ENCODE measurements around the gene ZFYVE16. TPM values are rescaled to one million over a fixed set of nuclear protein-coding genes. Genes with fewer than 3 reads are reported as not detected.
"Not testable (repeated sequence)": the region's sequence is repeated elsewhere in the genome, so short reads cannot be mapped to it uniquely, and the experiment has no call there.

The ZFYVE16 gene
- 21.6 and 33.5 TPM in 2 replicates for total RNA-seq

DNA sequence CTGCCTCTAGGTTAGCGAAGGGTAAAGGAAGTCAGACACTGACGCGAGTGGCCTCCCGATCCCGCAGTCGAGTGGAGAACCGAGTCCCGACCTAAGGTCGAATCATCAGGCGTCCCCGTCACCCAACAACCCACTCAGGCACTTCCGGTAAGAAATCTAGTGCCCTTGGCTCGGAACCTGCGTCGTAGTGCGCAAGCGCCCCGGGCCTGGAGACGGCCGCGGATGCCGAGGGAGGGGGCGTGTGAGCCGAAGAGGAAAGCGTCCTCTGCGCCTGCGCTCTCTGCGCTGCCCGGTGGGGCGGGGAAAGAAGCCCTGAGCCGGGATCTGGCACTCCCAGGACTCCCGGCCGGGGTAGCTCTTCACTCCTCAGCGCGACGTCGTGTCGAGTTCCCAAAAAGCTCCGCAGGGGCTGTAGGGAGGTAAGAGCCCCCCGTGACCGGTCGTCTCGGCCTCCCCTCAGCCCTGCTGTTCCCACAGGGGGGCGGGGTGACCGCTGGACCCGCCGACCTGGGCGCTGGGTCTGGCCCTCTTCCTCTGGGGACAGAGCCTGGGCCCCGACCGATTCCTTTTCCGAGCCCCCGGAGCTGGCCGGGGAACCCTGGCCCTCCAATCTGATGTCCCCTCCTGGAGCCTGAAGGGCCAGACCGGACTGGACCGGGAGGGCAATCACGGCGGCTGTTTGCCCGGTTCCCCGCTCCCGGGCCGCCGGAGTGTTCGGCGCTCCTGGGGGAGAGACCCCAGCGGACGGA is at the start of gene ZFYVE16:
Gene ZFYVE16 (plus strand): TSS at position 330 of the 749 bp plus-strand sequence. CDS start 26,084 bp downstream, outside the sequence.
- DNase-seq (ENCODE audit: low read depth in 2 of 2): peak; percentile 98

DNA sequence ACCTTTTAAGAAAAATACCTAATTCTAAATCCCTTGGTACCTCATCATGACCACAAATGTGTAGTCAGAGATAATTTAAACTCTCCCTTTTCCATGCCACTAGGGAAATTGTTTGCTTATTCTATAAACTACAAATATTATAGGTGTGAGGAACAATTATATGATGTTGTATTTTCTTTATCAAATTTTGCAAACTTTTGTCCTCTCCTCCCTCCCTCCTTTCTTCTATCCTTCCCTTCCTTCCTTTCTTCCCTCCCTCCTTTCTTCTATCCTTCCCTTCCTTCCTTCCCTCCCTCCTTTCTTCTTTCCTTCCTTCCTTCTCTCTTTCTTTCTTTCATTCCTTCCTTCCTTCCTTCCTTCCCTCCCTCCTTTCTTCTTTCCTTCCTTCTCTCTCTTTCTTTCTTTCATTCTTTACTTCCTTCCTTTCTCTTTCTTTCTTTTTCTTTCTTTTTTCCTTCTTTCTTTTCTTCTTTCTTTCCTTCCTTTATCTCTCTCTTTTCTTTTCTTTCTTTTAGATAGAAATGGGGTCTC is 46.9 kb upstream of the ZFYVE16 start:
- no peak for DNase-seq (ENCODE audit: low read depth in 2 of 2)

- DNase-seq (ENCODE audit: low read depth in 2 of 2): no peak
Observed at GRCh38 chr5:80364892-80365291, 43.0 kb upstream of the ZFYVE16 start.

DNA sequence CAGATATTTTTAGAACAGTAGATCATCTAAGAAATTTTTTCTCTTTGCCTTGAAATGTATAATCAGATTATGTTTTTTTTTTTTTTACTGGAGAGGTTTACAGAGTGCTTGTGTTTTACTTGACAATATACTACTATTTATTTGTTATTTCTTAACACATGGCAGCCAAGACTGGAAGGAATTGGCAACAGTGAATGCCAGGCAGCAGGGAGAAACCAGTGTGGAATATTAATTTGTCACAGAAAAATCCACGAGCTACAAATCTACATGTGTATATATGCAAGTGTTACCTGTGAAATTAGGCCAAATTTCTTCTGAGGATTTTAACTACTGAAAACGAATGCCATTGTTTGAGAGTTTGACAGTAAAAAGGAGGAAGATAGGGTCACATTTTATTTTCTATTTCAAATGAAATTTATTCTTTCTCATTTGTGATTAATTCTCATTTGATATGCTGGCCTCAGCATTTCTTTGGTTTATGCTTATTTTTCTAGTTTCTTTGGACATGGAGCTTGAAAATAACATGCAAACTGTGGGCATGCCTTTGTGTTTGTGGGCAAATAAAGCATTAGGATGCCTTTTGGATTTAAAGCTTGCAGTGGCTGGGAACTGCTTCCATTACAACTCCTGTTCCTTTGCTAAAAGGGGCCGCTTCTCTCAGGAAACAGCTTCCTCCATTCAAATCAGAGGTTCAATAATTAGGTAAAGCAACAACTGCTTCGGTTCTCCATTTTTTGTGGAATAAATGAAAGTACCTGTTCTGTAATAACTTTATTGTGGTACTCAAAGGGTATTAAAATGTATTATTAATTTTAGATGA is 39.0 kb upstream of the ZFYVE16 start:
- DNase-seq (ENCODE audit: low read depth in 2 of 2): no peak

DNA sequence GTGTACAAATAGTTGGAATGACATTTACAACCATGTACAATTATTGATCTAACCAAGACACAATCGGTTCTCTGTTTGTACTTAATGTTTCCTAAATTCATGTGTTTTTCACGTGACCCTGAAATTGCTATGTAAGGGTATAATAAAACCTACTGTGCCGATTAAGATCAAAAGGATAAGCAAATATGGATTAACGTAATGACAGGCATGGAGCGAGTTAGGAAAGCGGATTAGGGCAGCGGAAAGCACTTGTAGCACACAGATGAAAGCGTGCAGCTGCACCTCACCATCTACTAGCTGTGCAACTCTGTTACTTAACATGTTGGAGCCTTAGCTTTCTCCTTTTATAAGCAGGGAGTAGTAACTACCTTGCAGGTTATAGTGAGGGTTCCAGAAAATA is 38.3 kb upstream of the ZFYVE16 start:
- DNase-seq (ENCODE audit: low read depth in 2 of 2): no peak

- DNase-seq (ENCODE audit: low read depth in 2 of 2): no peak
Observed at GRCh38 chr5:80370390-80370789, 37.5 kb upstream of the ZFYVE16 start.

- DNase-seq (ENCODE audit: low read depth in 2 of 2): no peak
Observed at GRCh38 chr5:80372780-80373179, 35.1 kb upstream of the ZFYVE16 start.

DNA sequence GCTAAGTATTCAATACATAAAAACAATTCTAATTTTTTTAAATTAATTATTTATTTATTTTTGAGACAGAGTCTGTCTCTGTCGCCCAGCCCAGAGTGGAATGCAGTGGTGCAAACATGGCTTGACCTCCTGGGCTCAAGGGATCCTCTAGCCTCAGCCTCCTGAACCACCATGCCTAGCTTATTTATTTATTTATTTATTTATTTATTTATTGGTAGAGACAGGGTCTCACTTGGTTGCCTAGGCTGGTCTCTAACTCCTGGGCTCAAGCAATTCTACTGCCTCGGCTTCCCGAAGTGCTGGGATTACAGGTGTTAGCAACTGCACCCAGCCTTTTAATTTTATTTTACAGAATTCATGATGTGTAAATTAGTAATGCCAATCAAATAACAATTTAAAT is 33.7 kb upstream of the ZFYVE16 start:
- DNase-seq (ENCODE audit: low read depth in 2 of 2): no peak

DNA sequence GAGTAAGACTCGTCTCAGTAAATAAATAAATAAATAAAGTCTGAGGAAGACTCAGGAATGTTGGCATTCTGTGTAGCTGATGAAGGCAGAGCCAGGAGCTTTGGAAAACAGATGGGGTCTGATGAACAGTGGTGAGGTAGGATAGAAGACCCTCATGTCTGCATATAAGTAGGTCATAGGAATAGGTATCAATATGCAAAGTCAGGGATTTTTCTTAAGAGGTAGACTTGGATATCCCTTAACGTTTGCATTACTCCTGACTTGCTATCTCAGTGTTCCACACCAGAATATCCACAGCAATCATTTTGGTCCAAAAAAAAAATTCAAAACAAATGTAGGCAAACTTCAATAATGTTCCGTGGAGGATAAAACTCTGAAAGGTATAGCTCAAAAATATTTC is 31.3 kb upstream of the ZFYVE16 start:
- no peak for DNase-seq (ENCODE audit: low read depth in 2 of 2)

DNA sequence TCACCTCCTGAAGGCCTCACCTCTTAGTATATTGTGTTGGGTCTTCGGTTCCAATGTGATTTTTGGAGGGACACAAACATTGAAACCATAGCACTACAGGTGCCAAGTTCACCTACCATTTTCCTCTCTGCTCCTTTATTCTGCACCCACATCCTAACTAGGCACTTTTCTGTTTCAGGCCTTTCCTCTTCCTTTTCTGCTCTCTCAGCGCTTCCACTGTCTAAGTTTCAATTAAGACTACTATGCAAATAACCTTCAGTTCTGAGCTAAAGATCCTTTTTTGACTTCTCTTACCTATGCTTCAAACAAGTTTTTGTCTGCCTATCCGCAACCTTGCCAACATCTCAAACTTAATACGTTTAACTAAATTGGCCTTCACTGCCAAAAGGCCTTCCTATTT is 25.4 kb upstream of the ZFYVE16 start:
- no peak for DNase-seq (ENCODE audit: low read depth in 2 of 2)

GRCh38 chr5:80387063-80387768 is 20.6 kb upstream of the ZFYVE16 start:
- DNase-seq (ENCODE audit: low read depth in 2 of 2): no peak

GRCh38 chr5:80389580-80389979 is 18.3 kb upstream of the ZFYVE16 start:
- no peak for DNase-seq (ENCODE audit: low read depth in 2 of 2)

DNA sequence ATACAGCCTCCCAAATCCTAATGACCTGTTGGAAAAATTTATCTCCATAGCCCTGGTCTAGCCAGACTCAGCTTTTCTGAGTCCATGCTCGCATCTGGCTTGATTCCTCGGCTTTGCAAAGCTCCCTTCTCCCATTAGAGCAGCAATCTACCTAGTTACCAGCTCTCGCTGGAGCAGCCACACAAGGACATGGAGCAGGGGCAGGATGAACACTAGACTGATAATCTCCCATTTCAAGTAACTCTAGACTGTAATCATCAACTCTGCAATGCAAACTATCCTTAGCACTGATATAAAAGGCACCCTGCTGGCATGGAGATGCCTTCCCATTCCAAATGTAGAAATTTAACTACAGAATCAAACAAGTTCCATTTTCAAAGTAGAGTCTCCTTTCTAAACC is 17.5 kb upstream of the ZFYVE16 start:
- not testable (repeated sequence) for DNase-seq (ENCODE audit: low read depth in 2 of 2)

GRCh38 chr5:80391267-80391666 is 16.6 kb upstream of the ZFYVE16 start:
- not testable (repeated sequence) for DNase-seq (ENCODE audit: low read depth in 2 of 2)

DNA sequence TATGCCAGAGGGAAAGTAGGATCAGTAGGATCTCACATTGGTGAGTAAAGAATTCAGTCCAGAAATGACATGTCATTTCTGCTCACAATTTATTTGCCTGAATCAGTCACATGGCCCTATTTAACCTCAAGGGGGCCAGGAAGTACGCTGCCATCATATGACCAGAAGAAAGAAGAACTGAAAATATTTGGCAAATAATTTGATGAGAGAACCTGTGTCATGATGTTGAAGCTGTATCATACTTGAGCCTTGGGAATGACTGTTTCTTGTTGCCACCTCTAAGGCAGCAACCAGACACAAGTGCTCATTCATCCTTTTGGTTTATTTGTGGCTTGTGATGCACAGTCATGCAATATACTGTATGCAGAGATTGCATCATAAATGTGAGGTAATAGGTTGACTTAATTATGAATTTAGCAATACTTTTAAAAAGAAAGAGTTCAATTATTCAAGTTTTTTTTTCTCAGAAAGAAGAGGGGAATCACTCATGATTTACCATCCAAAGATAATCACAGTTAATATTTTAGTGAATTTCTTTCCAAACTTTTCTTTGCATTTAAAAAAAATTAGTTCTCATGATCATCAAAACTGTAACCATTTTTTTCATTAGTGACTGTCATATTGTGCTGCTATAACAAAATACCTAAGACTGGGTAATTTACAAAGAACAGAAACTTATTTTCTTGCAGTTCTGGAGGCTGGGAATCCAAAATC is 8.2 kb upstream of the ZFYVE16 start:
- DNase-seq (ENCODE audit: low read depth in 2 of 2): no peak

DNA sequence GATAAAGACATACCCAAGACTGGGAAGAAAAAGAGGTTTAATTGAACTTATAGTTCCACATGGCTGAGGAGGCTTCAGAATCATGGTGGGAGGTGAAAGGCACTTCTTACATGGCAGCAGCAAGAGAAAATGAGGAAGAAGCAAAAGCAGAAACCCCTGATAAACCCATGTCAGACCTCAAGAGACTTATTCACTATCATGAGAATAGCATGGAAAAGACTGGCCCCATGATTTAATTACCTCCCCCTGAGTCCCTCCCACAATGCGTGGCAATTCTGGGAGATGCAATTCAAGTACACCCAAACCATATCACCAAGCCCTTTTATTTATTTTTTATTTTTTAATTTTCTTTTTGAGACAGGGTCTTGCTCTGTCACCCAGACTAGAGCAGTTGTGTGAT is 7.5 kb upstream of the ZFYVE16 start:
- DNase-seq (ENCODE audit: low read depth in 2 of 2): not testable (repeated sequence)

- DNase-seq (ENCODE audit: low read depth in 2 of 2): no peak
Observed at GRCh38 chr5:80403782-80404181, 4.1 kb upstream of the ZFYVE16 start.

- peak; percentile 19 to 94 for DNase-seq (ENCODE audit: low read depth in 2 of 2)
Observed at GRCh38 chr5:80406980-80407734, 707 bp upstream of the ZFYVE16 start.

DNA sequence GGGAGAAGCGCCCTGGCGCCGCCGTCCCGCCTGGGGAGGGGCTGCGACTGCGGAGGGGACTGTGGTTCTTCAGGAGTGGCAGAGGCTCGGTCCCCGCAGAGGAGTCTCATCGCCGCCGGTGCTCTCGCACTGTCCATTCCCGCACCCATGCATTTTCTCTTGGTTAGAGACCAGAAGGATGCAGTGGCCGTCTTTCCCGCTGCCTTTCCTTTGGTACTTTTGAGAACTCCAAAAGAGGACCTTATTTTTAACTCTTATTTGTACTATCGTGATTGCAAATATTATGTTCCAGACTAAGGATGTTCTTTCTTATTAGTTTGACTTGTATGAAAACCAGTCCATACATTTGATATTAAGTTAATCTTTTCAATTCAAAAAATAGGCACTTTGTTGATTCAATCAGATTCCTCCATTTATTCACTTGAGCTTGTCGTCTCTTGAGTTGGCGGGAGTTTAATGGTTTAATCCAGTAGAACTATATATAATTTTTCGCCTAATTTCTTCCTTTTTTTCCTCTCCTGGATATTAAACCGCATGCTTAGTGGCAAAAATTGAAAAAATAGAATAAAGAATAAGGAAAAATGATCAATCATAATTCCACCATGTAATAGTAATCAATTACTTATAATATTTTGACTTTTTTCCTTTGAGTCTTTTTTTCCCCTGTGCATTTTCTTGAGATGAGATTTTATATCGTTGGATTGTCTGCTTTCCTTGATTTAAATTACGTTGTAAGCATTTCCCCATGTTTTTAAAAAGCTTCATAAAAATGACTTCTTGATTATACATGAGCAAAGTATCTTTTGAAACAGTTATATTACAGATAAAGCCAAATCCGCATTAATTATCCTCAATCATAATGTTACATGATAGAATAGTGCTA is 861 bp downstream of the ZFYVE16 start:
- DNase-seq (ENCODE audit: low read depth in 2 of 2): peak; percentile 65 to 71

Measured in lung microvascular endothelial cell (primary cell).